GM13976 (cell line): ENCODE data around the gene DAPL1.
"Not testable (repeated sequence)": the region's sequence is repeated elsewhere in the genome, so short reads cannot be mapped to it uniquely, and the experiment has no call there.

ENCODE experiments used
- DNase-seq: peaks from one replicate; pipeline ENCODE4 v3.0.0; 2012; ENCODE audit warnings: low spot score
- in situ Hi-C: fragments of 300-500 bp; cut with MboI; formaldehyde crosslinking; loops from one replicate; pipeline ENCODE4 v1.12.0; 2022; ENCODE audit warnings: low sequenced_read_pairs, mixed read lengths, inconsistent platforms; ENCODE audit not compliant: unreplicated experiment
- TF ChIP-seq, protein P1 (sequence below): IDR thresholded peaks from 2 replicates; pipeline ENCODE4 v1.5.1; 2012; ENCODE audit warnings: borderline replicate concordance, mild to moderate bottlenecking; ENCODE audit not compliant: insufficient read depth; ENCODE audit errors: extremely low read depth, missing control alignments, control extremely low read depth

Gene DAPL1

DNA sequence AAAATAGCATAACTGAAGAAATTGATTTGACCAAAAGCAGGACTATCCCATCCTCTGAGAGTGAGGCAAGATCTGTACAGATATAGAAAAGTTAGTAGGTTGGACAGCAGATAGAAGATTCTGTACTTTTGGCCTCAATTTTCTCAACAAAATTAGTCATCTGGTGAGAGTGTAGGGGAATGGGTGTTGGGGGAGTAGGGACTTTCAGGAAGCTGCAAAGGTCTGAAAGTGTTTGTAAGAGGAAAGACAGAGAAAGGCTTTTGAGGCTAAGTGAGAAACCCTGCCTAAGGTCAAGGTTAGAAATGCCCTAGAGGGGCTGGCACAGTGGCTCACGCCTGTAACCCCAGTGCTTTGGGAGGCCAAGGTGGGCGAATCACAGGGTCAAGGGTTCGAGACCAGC, 40.3 kb downstream of the DAPL1 start:
- in situ Hi-C loops, result no loop called here
- TF ChIP-seq, protein P1, sequence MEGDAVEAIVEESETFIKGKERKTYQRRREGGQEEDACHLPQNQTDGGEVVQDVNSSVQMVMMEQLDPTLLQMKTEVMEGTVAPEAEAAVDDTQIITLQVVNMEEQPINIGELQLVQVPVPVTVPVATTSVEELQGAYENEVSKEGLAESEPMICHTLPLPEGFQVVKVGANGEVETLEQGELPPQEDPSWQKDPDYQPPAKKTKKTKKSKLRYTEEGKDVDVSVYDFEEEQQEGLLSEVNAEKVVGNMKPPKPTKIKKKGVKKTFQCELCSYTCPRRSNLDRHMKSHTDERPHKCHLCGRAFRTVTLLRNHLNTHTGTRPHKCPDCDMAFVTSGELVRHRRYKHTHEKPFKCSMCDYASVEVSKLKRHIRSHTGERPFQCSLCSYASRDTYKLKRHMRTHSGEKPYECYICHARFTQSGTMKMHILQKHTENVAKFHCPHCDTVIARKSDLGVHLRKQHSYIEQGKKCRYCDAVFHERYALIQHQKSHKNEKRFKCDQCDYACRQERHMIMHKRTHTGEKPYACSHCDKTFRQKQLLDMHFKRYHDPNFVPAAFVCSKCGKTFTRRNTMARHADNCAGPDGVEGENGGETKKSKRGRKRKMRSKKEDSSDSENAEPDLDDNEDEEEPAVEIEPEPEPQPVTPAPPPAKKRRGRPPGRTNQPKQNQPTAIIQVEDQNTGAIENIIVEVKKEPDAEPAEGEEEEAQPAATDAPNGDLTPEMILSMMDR, result no peak
- DNase-seq, result peak; percentile 32

DNA sequence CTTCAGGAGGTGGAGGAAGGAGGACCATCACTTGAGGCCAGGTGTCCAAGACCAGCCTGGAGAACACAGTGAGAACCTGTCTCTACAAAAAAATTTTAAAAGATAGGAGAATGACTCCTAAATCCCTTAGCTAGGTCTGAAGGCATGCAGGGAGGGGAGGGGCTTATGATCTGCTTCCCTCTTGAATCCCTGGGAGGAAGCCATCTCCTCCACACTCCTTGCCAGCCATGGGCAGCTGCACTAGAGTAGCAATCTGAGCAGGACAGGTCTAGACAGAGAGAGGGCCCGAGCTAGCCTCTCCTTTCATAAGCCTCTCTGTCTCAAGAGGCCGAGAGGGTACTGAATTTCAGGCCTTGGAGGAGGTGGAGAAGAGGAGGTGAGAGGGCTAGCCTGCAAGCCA, 42.5 kb downstream of the DAPL1 start:
- TF ChIP-seq, protein P1, result no peak
- in situ Hi-C loops, result no loop called here
- DNase-seq, result no peak

DNA sequence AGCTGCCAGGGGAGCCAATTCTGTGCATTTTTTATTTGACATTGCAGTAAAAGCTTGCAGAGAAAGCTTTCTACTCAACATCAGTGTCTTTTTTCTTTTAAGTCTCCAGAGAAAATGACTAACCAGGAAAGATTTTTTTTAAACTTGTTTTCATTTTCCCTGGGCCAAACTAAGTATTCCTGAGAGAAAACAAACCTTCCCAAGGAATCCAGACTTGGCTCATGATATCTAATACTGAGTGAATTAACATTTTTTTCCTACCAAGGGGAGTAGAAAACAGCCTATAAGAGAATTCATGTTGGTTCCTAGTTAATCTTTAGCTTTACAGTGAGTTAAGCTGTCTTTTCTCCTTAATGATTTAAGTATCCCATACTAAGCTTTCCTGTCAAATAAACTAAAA, 46.7 kb downstream of the DAPL1 start:
- TF ChIP-seq, protein P1, result no peak
- in situ Hi-C loops, result no loop called here
- no peak for DNase-seq

DNA sequence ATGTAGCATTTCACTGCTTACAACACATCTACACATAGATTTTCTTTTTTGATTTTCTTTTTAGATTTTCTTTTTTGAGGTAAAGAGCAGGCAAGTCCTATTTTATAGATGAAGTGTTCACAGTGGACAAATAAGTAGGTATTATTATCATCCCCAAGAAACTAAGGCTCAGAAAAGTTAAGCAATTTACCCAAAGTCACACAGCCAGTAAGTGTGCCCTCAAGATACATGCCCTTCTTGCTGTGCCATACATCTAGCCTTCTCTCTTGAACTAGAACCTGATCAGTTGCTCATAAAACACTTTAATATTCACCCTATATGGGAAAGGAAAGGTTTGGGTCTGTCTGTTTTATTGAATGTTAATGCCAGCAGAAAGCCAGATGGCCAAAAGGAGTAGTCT, 50.3 kb downstream of the DAPL1 start:
- in situ Hi-C loops, result no loop called here
- no peak for DNase-seq
- TF ChIP-seq, protein P1, result no peak

DNA sequence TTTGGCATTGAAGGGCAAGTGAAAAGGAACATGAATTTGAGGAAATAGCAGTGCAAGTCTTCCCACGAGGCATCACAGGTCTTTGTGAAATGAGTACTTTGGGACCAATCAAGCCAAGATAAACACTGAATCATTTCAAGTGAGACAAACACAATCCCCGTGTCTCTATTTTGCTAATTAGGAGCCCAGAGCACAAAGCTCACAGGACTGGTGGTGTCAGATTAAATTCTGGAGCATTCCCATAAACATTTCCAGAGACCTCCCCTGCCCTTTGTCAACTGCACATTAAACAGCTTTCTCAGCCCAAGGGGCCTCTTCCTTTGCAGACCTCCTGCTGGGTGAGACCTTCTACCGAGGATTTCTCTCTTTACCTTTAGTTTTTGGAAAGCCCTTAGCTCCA, 50.7 kb downstream of the DAPL1 start:
- TF ChIP-seq, protein P1, result no peak
- DNase-seq, result no peak
- in situ Hi-C loops, result no loop called here

DNA sequence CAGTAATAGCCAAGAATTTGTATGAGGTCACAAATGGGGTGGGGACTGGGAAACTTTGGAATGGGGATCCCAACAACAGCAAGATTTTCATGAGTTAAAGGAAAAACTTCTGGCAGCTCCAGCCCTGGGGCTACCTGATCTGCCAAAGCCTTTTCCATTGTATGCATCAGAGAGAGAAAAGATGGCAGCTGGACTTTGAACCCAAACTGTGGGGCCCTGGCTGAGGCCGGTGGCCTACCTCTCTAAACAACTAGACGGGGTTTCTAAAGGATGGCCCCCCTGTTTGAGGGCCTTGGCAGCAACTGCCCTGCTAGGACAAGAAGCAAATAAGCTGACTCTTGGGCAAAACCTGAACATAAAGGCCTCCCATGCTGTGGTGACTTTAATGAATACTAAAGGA, 52.4 kb downstream of the DAPL1 start:
- in situ Hi-C loops, DNase-seq: not testable (repeated sequence)

DNA sequence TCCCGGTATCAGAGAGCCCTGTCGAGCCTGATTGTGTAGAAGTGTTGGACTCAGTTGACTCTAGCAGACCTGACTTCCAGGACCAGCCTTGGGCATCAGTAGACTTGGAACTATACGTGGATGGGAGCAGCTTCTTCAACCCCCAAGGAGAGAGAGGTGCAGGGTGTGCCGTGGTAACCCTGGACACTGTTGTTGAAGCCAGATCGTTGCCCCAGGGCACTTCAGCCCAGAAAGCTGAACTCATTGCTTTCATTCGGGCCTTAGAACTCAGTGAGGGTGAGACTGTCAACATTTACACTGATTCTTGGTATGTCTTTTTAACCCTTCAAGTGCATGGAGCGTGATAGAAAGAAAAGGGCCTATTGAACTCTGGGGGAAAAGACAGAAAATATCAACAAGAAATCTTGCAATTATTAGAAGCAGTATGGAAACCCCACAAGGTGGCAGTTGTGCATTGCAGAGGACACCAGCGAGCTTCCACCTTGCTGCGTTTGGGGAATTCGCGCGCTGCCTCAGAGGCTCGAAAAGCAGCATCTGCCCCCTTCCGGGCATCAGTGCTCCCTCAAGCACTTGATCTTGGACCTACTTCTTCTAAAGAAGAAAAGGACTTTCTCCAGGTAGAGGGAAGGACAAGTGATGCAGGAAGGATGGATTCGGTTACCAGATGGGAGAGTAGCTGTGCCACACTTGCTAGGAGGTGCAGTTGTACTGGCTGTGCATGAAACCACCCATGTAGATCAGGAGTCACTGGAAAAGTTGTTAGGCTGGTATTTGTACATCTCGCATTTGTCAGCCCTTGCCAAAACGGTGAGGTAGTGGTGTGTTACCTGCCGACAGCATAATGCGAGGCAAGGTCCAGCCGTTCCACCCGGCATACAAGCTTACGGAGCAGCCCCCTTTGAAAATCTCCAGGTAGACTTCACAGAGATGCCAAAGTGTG, 53.2 kb downstream of the DAPL1 start:
- in situ Hi-C loops, DNase-seq: not testable (repeated sequence)

DNA sequence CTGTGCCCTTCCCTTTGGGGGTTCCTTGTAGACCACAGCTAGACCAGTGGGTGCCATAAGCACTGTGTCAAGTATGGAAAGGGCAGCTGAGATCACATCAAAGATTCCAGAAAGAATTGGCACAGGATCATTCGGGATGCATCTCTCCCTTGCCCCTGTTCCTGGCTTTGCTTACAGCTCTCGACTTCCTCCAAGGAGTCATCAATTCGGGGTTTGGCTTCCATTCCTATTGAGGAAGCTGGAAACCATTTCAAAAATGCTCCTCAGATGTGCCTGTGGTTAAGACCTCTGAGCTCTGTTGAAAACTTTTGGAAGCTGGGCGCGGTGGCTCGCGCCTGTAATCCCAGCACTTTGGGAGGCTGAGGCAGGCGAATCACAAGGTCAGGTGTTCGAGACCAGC, 65.1 kb downstream of the DAPL1 start:
- DNase-seq, in situ Hi-C loops: not testable (repeated sequence)

DNA sequence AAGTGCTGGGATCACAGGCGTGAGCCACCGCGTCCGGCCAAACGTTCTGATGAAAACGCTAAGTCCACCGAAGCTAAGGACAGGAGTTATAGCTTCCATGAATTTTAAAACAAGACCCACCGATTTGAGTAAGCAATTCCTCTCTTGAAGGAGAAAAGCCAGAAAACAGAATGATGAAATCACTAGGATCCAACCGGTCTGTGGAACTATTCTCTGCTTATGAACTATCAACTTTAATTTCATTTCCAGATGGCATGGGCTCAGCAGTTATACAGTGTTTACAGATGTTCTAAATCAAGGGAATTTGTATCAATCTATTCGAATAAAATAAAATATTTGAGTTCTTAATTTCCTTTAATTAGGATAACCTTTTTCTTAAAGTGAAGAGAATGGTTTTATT, 66.5 kb downstream of the DAPL1 start:
- DNase-seq, in situ Hi-C loops: not testable (repeated sequence)

DNA sequence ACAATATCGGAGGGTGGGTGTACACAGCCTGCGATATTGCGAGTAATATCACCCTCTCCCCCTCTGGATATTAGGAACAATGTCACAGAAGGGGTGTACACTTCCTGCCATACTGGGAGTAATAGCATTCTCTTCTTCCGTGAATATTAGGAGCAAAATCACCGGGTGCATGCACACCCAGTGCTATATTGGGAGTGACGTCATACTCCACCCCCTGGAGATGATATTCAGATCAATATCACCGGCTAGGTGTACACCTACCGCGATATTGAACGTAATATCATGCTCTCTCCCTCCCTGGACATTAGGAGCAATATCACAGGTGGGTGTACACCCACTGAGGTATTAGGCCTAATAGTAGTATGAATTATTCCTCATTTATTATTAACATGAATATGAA, 70.4 kb downstream of the DAPL1 start:
- in situ Hi-C loops, result not testable (repeated sequence)

More for the DNA sequence above, 70.4 kb downstream of the DAPL1 start:
- DNase-seq, result not testable (repeated sequence)
